GM12878 (cell line): ENCODE results near the gene HAUS6. TPM values are rescaled to one million over a fixed set of nuclear protein-coding genes. Genes with fewer than 3 reads are reported as not detected.

Source experiments
- ATAC-seq: fragments of 200-7000 bp; cut with Tn5 transposase; 3 replicates; pipeline ENCODE4 v1.9.1; 2020; ENCODE audit warnings: mild to moderate bottlenecking, moderate library complexity
- BruUV-seq: library from RNA; stranded (reverse); fragments of 400-500 nt; replicated peaks from 2 replicates; lab custom pipeline; 2021; lab: Mats Ljungman, UMichigan
- CTCF ChIA-PET: fragments of 300-600 bp; sonication (Branson Sonifier 250); formaldehyde crosslinking; extraction: SDS; loops from one replicate; lab custom pipeline; 2021; ENCODE audit warnings: inconsistent platforms; lab: Yijun Ruan, JAX
- POLR2A ChIA-PET: fragments of 350-600 bp; formaldehyde crosslinking; extraction: SDS; loops from one replicate; lab custom pipeline; 2021; ENCODE audit warnings: inconsistent platforms; lab: Charles Lee
- RAD21 ChIA-PET: fragments of 300-600 bp; sonication (Branson Sonifier 250); formaldehyde crosslinking; loops from one replicate; lab custom pipeline; 2023; ENCODE audit warnings: antibody characterized with exemption; ENCODE audit not compliant: unreplicated experiment; lab: Charles Lee
- SMC1A ChIA-PET: fragments of 300-600 bp; sonication (Branson Sonifier 250); formaldehyde crosslinking; loops from one replicate; lab custom pipeline; 2023; ENCODE audit not compliant: unreplicated experiment, uncharacterized antibody; lab: Charles Lee
- DNase-seq: peaks from one replicate; pipeline ENCODE4 v3.0.0-alpha.2; 2011; ENCODE audit warnings: low read depth, low spot score
- FAIRE-seq: peaks from 3 replicates; lab custom pipeline; 2011; peaks lifted over from hg19 to GRCh38; lab: Jason Lieb, UNC
- H2AFZ ChIP-seq: 2 replicates; pipeline ENCODE4 v1.6.0; 2011; ENCODE audit warnings: low read depth, low read length, control low read depth; ENCODE audit not compliant: control insufficient read depth
- H3K27ac ChIP-seq: 2 replicates; pipeline ENCODE4 v1.5.1; 2011; ENCODE audit warnings: control low read depth; ENCODE audit not compliant: control insufficient read depth, insufficient read depth
- H3K27me3 ChIP-seq, 2 experiments: replicated peaks in 1 of 2; 2 replicates each; pipeline versions ENCODE4 v1.6.0 to v1.6.1; 2011; ENCODE audit warnings: low read length in 1 of 2; ENCODE audit not compliant: control insufficient read depth in 2 of 2, insufficient read depth in 2 of 2
- H3K36me3 ChIP-seq, 2 experiments: 2 replicates each; pipeline ENCODE4 v1.5.1; 2011; ENCODE audit warnings: low read length in 1 of 2; ENCODE audit not compliant: control insufficient read depth in 2 of 2, insufficient read depth in 2 of 2
- H3K4me1 ChIP-seq: 2 replicates; pipeline ENCODE4 v1.6.1; 2011; ENCODE audit warnings: mild to moderate bottlenecking, low read length, moderate library complexity, mixed read lengths; ENCODE audit not compliant: control insufficient read depth, insufficient read depth
- H3K4me2 ChIP-seq: 2 replicates; pipeline ENCODE4 v1.6.0; 2011; ENCODE audit warnings: control low read depth; ENCODE audit not compliant: control insufficient read depth, insufficient read depth
- H3K4me3 ChIP-seq: fragments of 200-600 bp; sonication (generic); 2 replicates; pipeline ENCODE4 v1.5.1; 2016
- H3K79me2 ChIP-seq: 2 replicates; pipeline ENCODE4 v1.6.0; 2011; ENCODE audit warnings: low read length; ENCODE audit not compliant: control insufficient read depth, insufficient read depth
- H3K9ac ChIP-seq: 2 replicates; pipeline ENCODE4 v1.8.0; 2011; ENCODE audit warnings: low read length, control low read depth, mixed read lengths; ENCODE audit not compliant: control insufficient read depth, insufficient read depth
- H3K9me3 ChIP-seq: replicated peaks from 3 replicates; pipeline ENCODE4 v1.5.1; 2011; ENCODE audit warnings: mild to moderate bottlenecking, low read length; ENCODE audit not compliant: control insufficient read depth, insufficient read depth
- H4K20me1 ChIP-seq: 2 replicates; pipeline ENCODE4 v1.6.0; 2011; ENCODE audit not compliant: control insufficient read depth, insufficient read depth
- E2F4 ChIP-seq: IDR thresholded peaks from 2 replicates; pipeline ENCODE4 v1.6.1; 2012; ENCODE audit warnings: low read depth, low read length, improper control_type of control experiment
- E4F1 ChIP-seq: fragments of 450-650 bp; IDR thresholded peaks from 2 replicates; pipeline ENCODE4 v1.6.1; 2018; ENCODE audit warnings: borderline replicate concordance, mild to moderate bottlenecking; ENCODE audit not compliant: partially characterized antibody
- JUNB ChIP-seq: IDR thresholded peaks from 2 replicates; pipeline ENCODE4 v1.6.1; 2016; ENCODE audit warnings: antibody characterized with exemption, mild to moderate bottlenecking
- MYC ChIP-seq: IDR thresholded peaks from 2 replicates; pipeline ENCODE4 v1.6.1; 2011; ENCODE audit warnings: mild to moderate bottlenecking, low read length, moderate library complexity, inconsistent platforms; ENCODE audit not compliant: insufficient read depth, insufficient replicate concordance, insufficient read length, severe bottlenecking
- NR2C2 ChIP-seq: IDR thresholded peaks from 2 replicates; pipeline ENCODE4 v1.6.1; 2011; ENCODE audit warnings: borderline replicate concordance, low read depth; ENCODE audit not compliant: control insufficient read depth, insufficient read length
- RAD21 ChIP-seq: IDR thresholded peaks from 2 replicates; pipeline ENCODE4 v1.6.1; 2011; ENCODE audit warnings: mild to moderate bottlenecking, low read depth, low read length, moderate library complexity; ENCODE audit not compliant: insufficient read depth
- RCOR1 ChIP-seq: conservative IDR thresholded peaks from 2 replicates; pipeline ENCODE4 v1.6.1; 2012; ENCODE audit warnings: low read depth, low read length, improper control_type of control experiment
- RUNX3 ChIP-seq: IDR thresholded peaks from 2 replicates; pipeline ENCODE4 v1.6.1; 2012; ENCODE audit warnings: low read length, inconsistent platforms
- SMARCA5 ChIP-seq: fragments of 450-650 bp; IDR thresholded peaks from 2 replicates; pipeline ENCODE4 v1.6.1; 2017; ENCODE audit warnings: mild to moderate bottlenecking
- SMC3 ChIP-seq: IDR thresholded peaks from 2 replicates; pipeline ENCODE4 v1.6.1; 2011; ENCODE audit warnings: low read length, improper control_type of control experiment, borderline replicate concordance
- TCF12 ChIP-seq: IDR thresholded peaks from 2 replicates; pipeline ENCODE4 v1.6.1; 2011; ENCODE audit warnings: low read depth, mild to moderate bottlenecking, low read length
- WGBS: methylation state at CpG from one replicate; pipeline ENCODE4 v1.1.6; 2016; ENCODE audit warnings: low lambda C conversion rate; ENCODE audit not compliant: insufficient replicate concordance, insufficient coverage; ENCODE audit errors: missing lambda C conversion rate; 5-methylcytosine and 5-hydroxymethylcytosine counted together
- in situ Hi-C: fragments of 300-500 bp; cut with MboI; formaldehyde crosslinking; loops from 9 replicates; pipeline ENCODE4 v1.14.3; 2018; ENCODE audit warnings: mixed read lengths
- intact Hi-C: fragments of 100-400 bp; cut with micrococcal nuclease; formaldehyde crosslinking; loops from one replicate; pipeline ENCODE4 v1.14.2; 2022; ENCODE audit not compliant: unreplicated experiment
- polyA plus RNA-seq, 11 experiments: library from polyadenylated mRNA; depleted of rRNA in 4 of 11; unstranded in 6 of 11; stranded (reverse) in 5 of 11; fragments of >200 nt; fragmentation: Nextera tagmentation in 4 of 11; fragmentation: Illumina TruSeq in 1 of 11; extraction: Ambion mirVana in 4 of 11; extraction: Trizol in 1 of 11; gene quantifications; 1 replicate in 1 of 11; 2 replicates in 10 of 11; pipeline versions ENCODE4 v1.2.1 to v1.2.3, GENCODE V29; 2011 to 2016; ENCODE audit warnings: inconsistent platforms in 2 of 11, missing spikeins in 2 of 11, low read depth in 1 of 11
- total RNA-seq, 4 experiments: library from RNA; depleted of rRNA in 3 of 4; stranded (reverse); fragments of >200 nt in 3 of 4; fragmentation: Illumina TruSeq in 1 of 4; extraction: Trizol in 1 of 4; gene quantifications; 2 replicates each; pipeline versions ENCODE4 v1.2.1 to v1.2.3, GENCODE V29; 2013 to 2021

HAUS6 gene
- total and polyA plus RNA-seq, 10 of the 15 experiments (the other 5 are each of a cell fraction or from before 2014, with no cell fraction given), result 7.1 to 26.8 (median 16.0) TPM

GRCh38 chr9:19030899-19031298, 71.8 kb downstream of the HAUS6 start:
- intact Hi-C loops, result no loop called here
- in situ Hi-C loops, result loop anchor here (25.0 kb wide), 1 partner anchor 1219 kb away; no protein-coding TSS in a partner anchor
- peak; percentile 83 for ATAC-seq
- POLR2A ChIA-PET, result no interaction called here
- no peaks in the 10 kb centered on the region for H3K79me2 ChIP-seq
- TF ChIP-seq JUNB, result peak; percentile 51
- TF ChIP-seq NR2C2, result no peak
- TF ChIP-seq, all 136 proteins: peak for 1
- no peak overlapping the region for H3K4me2 ChIP-seq
- no peak overlapping the region for H3K27ac ChIP-seq
- no peak overlapping the region for H3K4me3 ChIP-seq
- no peak overlapping the region for H3K9ac ChIP-seq
- H3K36me3 ChIP-seq, result no peaks in the 10 kb centered on the region
- no peak for FAIRE-seq
- no TSS peak for BruUV-seq
- H3K4me1 ChIP-seq, result peaks cover 3% of the 10 kb centered on the region; the same call in 1 of the 2 replicates
- 4% methylated on average over 1 of the region's 1 CpG for WGBS
- ChIA-PET SMC1A (no interaction called here), RAD21 (no interaction called here), CTCF (interaction anchor here (2.3 kb wide), 1 partner anchor 143 kb away, joined by 11 read pairs; no protein-coding TSS in a partner anchor)
- no peaks in the 10 kb centered on the region for H3K9me3 ChIP-seq
- H4K20me1 ChIP-seq, result no peaks in the 10 kb centered on the region
- H2AFZ ChIP-seq, result no peak overlapping the region
- no peaks in the 10 kb centered on the region for H3K27me3 ChIP-seq
- no peak for DNase-seq

- CTCF ChIA-PET, result interaction anchor here (0.6 to 5.4 kb wide), 23 partner anchors 11 to 1491 kb away, joined by 3 to 70 read pairs (median 4); no protein-coding TSS in a partner anchor
- H3K4me2 ChIP-seq, result no peak overlapping the region
- FAIRE-seq (peak; percentile 92), DNase-seq (no peak), ATAC-seq (peak; percentile 87)
- no peaks in the 10 kb centered on the region for H4K20me1 ChIP-seq
- no peaks in the 10 kb centered on the region for H3K27me3 ChIP-seq
- WGBS, result 18% methylated on average over 8 of the region's 8 CpGs
- intact Hi-C loops (loop anchor here (1.0 to 10.0 kb wide), 4 partner anchors 204 to 774 kb away; no protein-coding TSS in a partner anchor), in situ Hi-C loops (loop anchor here (5.0 to 25.0 kb wide), 2 partner anchors 767 to 1217 kb away; no protein-coding TSS in a partner anchor)
- POLR2A ChIA-PET, result no interaction called here
- no peaks in the 10 kb centered on the region for H3K36me3 ChIP-seq
- H3K9me3 ChIP-seq, result no peaks in the 10 kb centered on the region
- RAD21 ChIA-PET, result interaction anchor here (0.8 to 5.2 kb wide), 6 partner anchors 20 to 775 kb away, joined by 3 to 38 read pairs (median 4); partner anchors contain the start of gene RRAGA
- no TSS peak for BruUV-seq
- no peak overlapping the region for H3K27ac ChIP-seq
- no peak overlapping the region for H2AFZ ChIP-seq
- H3K79me2 ChIP-seq, result no peaks in the 10 kb centered on the region
- H3K9ac ChIP-seq, result no peak overlapping the region
- no peak overlapping the region for H3K4me3 ChIP-seq
- H3K4me1 ChIP-seq, result peaks cover 3% of the 10 kb centered on the region; the same call in 1 of the 2 replicates
- SMC1A ChIA-PET, result interaction anchor here (0.6 to 4.8 kb wide), 15 partner anchors 21 to 777 kb away, joined by 3 to 30 read pairs (median 4); partner anchors contain the start of gene RRAGA
- no peak for TF ChIP-seq RCOR1
- TF ChIP-seq SMARCA5, result no peak
- no peak for TF ChIP-seq E2F4
- TF ChIP-seq E4F1, result no peak
- TF ChIP-seq TCF12, result 0 out of 2 replicates have a peak, but pooled peaks have one; percentile 8
- 0 out of 2 replicates have a peak, but pooled peaks have one; percentile 15 for TF ChIP-seq RUNX3
- peak; percentile 88 for TF ChIP-seq RAD21
- peak; percentile 80; the same call in 1 of the 2 replicates for TF ChIP-seq SMC3
- TF ChIP-seq MYC, result no peak
These were observed 73.8 kb downstream of the HAUS6 start for GRCh38 chr9:19028835-19029451.
